ENCODE data around the gene GNB5. TPM values are rescaled to one million over a fixed set of nuclear protein-coding genes. Genes with fewer than 3 reads are reported as not detected.
A peak's percentile ranks its signal among the peaks of the same experiment; 100 is the strongest.
"Not testable (repeated sequence)": the region's sequence is repeated elsewhere in the genome, so short reads cannot be mapped to it uniquely, and the experiment has no call there.

The GNB5 gene
- polyA plus RNA-seq, 2 donors: 5.1 to 8.7 TPM

DNA sequence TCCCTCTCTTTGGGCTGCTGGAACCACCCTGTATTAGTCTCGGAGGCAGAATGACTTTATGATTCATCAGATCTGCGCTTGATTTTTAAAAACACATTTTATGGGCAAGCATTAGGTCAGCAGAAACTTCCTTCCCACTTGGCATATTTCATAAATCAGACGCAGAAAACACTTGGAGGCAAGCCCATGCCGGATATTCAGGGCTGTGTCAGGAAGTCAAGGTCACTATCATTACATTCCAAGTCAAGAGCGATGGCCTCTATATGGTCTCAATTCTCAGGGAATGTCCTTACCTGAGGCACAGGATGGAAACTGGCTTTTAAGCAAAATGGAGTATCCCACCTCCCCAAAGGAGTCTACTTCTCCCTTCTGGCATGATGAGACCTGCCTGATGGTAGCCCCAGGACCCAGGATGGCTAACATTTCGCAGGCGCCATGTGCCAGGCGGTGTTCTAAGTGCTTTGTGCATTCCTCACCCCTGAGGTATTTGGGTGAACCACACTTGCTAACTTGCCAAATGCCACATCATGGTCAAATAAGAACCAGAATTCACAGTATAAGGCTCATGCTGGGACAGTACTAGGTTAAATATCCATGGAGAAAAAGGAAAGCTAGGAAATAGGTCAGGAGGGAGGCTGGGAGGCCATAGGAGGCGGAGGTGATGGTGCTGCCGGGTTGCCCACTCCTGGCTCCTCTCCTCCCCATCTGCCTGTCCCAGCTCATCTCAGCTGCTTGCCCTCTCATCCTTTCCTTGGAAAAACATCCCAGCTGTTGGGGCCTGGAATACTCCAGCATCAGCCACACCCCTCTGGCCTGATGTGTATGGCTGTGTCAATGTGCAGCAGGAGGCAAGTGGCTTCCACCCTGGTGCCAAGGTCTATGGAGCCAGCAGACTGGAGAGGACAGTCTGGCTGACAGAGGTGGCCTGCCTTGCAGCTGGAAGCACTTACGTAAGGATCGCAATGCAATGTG lies 97.4 kb downstream of the GNB5 start:
- Histone ChIP-seq H3K4me3 (ENCODE audit: low read depth in 1 of 2, low read length in 2 of 2) (no peak overlapping the region), H3K9me3 (ENCODE audit: control insufficient read depth in 2 of 2, insufficient read depth in 1 of 2, low read depth in 1 of 2, low read length in 1 of 2) (no peaks in the 10 kb centered on the region), H3K27me3 (ENCODE audit: control insufficient read depth in 1 of 2, insufficient read depth in 2 of 2, low read length in 2 of 2) (no peaks in the 10 kb centered on the region), H3K27ac (ENCODE audit: low read depth in 2 of 2, low read length in 1 of 2) (peak overlapping the region; percentile 65 to 83), H3K36me3 (ENCODE audit: control insufficient read depth in 2 of 2, insufficient read depth in 2 of 2, low read length in 1 of 2) (no peaks in the 10 kb centered on the region), H3K4me1 (ENCODE audit: control insufficient read depth in 2 of 2, insufficient read depth in 2 of 2, low read length in 1 of 2) (peaks cover 10 to 16% of the 10 kb centered on the region in 2 donors)
- WGBS, 2 donors: 42 to 59% methylated on average over 12 of the region's 12 CpGs

DNA sequence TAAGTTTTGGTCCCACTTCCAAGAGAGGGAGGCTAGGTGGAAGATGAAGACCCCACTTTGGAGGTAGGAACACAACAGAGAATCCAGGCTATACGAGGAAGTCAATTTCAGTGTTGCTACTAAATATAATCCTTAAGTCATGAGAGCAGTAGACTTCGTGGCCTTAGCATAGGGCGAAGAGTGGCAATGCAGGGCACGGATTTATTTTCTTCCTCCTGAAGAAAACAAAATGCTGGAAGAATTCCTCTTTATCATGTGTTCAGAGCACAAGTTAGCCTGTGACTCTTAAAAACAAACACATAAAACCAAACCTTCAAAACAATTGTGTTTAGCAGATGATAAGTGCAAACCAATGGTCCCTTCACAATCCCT lies 98.0 kb downstream of the GNB5 start:
- peak overlapping the region; percentile 65 to 83 for H3K27ac ChIP-seq (ENCODE audit: low read depth in 2 of 2, low read length in 1 of 2)

DNA sequence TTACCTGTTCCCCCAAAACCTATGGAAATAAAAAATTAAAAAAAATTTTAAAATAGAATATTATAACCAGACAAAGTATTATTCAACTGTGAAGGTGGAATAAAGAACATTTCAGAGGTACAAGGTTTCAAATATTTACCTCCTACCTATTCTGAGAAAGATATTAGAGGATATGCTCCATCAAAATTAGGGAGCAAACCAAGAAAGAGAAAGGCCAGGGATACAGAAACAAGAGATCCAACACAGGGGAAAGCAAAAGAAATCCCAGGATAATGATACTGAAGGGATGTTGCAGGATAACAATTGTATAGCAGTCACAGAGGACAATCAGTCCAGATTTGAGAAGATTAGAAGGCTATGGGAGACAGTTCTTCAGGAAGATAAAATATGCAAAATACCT lies 101.0 kb downstream of the GNB5 start:
- H3K9me3 ChIP-seq (ENCODE audit: control insufficient read depth in 2 of 2, insufficient read depth in 1 of 2, low read depth in 1 of 2, low read length in 1 of 2): peaks cover 0 to 2% of the 10 kb centered on the region in 2 donors
- no peaks in the 10 kb centered on the region for H3K36me3 ChIP-seq (ENCODE audit: control insufficient read depth in 2 of 2, insufficient read depth in 2 of 2, low read length in 1 of 2)
- no peak overlapping the region for H3K27ac ChIP-seq (ENCODE audit: low read depth in 2 of 2, low read length in 1 of 2)
- H3K4me1 ChIP-seq (ENCODE audit: control insufficient read depth in 2 of 2, insufficient read depth in 2 of 2, low read length in 1 of 2): peaks cover 10 to 16% of the 10 kb centered on the region in 2 donors
- H3K4me3 ChIP-seq (ENCODE audit: low read depth in 1 of 2, low read length in 2 of 2): no peak overlapping the region
- no peaks in the 10 kb centered on the region for H3K27me3 ChIP-seq (ENCODE audit: control insufficient read depth in 1 of 2, insufficient read depth in 2 of 2, low read length in 2 of 2)

More for the DNA sequence above, 98.0 kb downstream of the GNB5 start:
- H3K4me3 ChIP-seq (ENCODE audit: low read depth in 1 of 2, low read length in 2 of 2): no peak overlapping the region
- no peaks in the 10 kb centered on the region for H3K9me3 ChIP-seq (ENCODE audit: control insufficient read depth in 2 of 2, insufficient read depth in 1 of 2, low read depth in 1 of 2, low read length in 1 of 2)
- H3K4me1 ChIP-seq (ENCODE audit: control insufficient read depth in 2 of 2, insufficient read depth in 2 of 2, low read length in 1 of 2): peaks cover 10 to 16% of the 10 kb centered on the region in 2 donors
- H3K27me3 ChIP-seq (ENCODE audit: control insufficient read depth in 1 of 2, insufficient read depth in 2 of 2, low read length in 2 of 2): no peaks in the 10 kb centered on the region
- H3K36me3 ChIP-seq (ENCODE audit: control insufficient read depth in 2 of 2, insufficient read depth in 2 of 2, low read length in 1 of 2): no peaks in the 10 kb centered on the region
- 65 to 66% methylated on average over 4 of the region's 4 CpGs for WGBS, 2 donors

DNA sequence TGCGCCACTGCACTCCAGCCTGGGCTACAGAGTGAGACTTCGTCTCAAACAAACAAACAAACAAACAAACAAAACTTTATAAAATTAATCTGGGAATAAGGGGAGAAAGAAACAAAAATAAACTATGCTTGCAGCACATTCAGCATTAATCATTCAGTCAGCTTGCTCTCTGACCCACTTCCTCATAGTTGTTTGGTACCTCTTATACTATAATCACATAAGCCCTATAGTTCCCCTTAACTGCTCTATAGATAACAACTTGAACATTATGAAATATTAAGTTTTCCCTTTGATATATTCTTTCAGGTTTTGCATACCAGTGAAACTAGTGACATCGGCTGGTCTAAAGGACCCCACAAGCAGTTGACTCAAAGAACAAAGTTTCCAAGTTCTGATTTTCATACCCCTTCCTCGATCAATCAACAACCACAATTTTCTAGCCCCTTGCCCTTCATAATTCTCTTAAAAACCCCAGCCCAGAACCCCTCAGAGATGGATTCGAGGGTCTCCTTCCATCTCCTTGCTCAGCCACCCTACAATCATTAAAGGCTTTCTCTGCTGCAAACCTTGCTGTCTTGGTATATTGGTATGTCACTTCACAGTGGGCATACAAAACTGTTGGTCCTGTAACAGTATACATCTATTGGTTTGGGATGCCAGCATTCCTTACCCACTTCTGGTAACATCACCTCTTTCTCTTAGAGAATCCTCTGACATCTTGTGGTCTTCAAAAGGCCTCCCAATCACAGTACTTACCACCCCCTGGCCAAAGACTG lies 105.0 kb downstream of the GNB5 start:
- Histone ChIP-seq H3K27ac (ENCODE audit: low read depth in 2 of 2, low read length in 1 of 2) (no peak overlapping the region), H3K9me3 (ENCODE audit: control insufficient read depth in 2 of 2, insufficient read depth in 1 of 2, low read depth in 1 of 2, low read length in 1 of 2) (peaks cover 0 to 2% of the 10 kb centered on the region in 2 donors), H3K27me3 (ENCODE audit: control insufficient read depth in 1 of 2, insufficient read depth in 2 of 2, low read length in 2 of 2) (no peaks in the 10 kb centered on the region), H3K4me3 (ENCODE audit: low read depth in 1 of 2, low read length in 2 of 2) (no peak overlapping the region), H3K36me3 (ENCODE audit: control insufficient read depth in 2 of 2, insufficient read depth in 2 of 2, low read length in 1 of 2) (no peaks in the 10 kb centered on the region), H3K4me1 (ENCODE audit: control insufficient read depth in 2 of 2, insufficient read depth in 2 of 2, low read length in 1 of 2) (no peaks in the 10 kb centered on the region)
- 84 to 87% methylated on average over 5 of the region's 5 CpGs for WGBS, 2 donors

DNA sequence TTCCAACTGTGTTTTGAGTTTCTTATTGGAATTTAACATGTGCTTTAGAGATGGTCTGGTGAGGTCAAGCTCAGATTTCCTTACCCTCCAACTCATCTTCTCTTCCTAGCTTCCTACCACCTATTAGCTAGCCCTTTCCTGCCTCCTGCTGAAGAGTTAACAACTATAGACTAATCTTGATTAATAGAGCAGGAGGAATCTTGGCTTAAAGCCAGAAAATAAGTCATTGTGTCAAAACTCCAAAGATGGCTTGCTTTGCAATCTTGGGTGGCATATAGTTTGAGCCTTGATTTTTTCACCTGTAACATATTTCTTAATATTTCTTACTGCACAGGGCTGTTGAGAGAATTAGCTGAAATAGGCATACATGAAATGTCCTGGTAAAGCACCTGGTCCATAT lies 105.9 kb downstream of the GNB5 start:
- Histone ChIP-seq H3K27ac (ENCODE audit: low read depth in 2 of 2, low read length in 1 of 2) (no peak overlapping the region), H3K9me3 (ENCODE audit: control insufficient read depth in 2 of 2, insufficient read depth in 1 of 2, low read depth in 1 of 2, low read length in 1 of 2) (peaks cover 0 to 2% of the 10 kb centered on the region in 2 donors), H3K27me3 (ENCODE audit: control insufficient read depth in 1 of 2, insufficient read depth in 2 of 2, low read length in 2 of 2) (no peaks in the 10 kb centered on the region), H3K36me3 (ENCODE audit: control insufficient read depth in 2 of 2, insufficient read depth in 2 of 2, low read length in 1 of 2) (no peaks in the 10 kb centered on the region), H3K4me3 (ENCODE audit: low read depth in 1 of 2, low read length in 2 of 2) (no peak overlapping the region), H3K4me1 (ENCODE audit: control insufficient read depth in 2 of 2, insufficient read depth in 2 of 2, low read length in 1 of 2) (no peaks in the 10 kb centered on the region)

DNA sequence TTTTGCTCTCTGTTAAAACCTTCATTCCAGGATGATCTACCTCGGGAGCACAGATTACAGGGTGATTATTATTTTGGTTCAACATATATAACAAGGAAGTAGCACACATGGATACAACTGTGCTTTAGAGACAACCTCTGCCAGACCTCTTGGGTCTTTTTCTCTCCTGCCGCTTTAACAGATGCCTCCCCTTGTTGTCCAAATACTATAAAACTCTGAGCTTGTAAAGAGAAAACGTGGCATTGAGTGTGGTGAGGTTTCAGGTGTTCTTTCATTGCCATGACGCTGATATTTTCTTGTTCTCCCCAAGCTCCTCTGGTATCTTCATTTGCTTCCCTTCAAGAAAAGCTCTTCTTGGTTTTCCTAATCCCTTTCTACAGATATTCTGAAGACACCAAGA lies 107.6 kb downstream of the GNB5 start:
- Histone ChIP-seq H3K4me3 (ENCODE audit: low read depth in 1 of 2, low read length in 2 of 2) (no peak overlapping the region), H3K27ac (ENCODE audit: low read depth in 2 of 2, low read length in 1 of 2) (no peak overlapping the region), H3K9me3 (ENCODE audit: control insufficient read depth in 2 of 2, insufficient read depth in 1 of 2, low read depth in 1 of 2, low read length in 1 of 2) (peaks cover 0 to 2% of the 10 kb centered on the region in 2 donors), H3K36me3 (ENCODE audit: control insufficient read depth in 2 of 2, insufficient read depth in 2 of 2, low read length in 1 of 2) (no peaks in the 10 kb centered on the region), H3K4me1 (ENCODE audit: control insufficient read depth in 2 of 2, insufficient read depth in 2 of 2, low read length in 1 of 2) (peaks cover 0 to 2% of the 10 kb centered on the region in 2 donors), H3K27me3 (ENCODE audit: control insufficient read depth in 1 of 2, insufficient read depth in 2 of 2, low read length in 2 of 2) (no peaks in the 10 kb centered on the region)
- 78 to 80% methylated on average over 4 of the region's 4 CpGs for WGBS, 2 donors

DNA sequence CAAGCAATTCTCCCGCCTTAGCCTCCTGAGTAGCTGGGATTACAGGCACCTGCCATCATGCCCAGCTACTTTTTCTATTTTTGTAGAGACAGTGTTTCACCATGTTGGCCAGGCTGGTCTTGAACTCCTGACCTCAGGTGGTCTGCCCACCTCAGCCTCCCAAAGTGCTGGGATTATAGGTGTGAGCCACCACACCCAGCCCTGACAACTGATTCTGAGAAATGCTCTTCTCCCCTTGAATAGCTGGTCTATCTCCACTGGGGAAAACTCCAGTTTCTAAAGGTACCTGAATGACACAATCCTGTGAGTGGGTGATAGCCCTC lies 108.2 kb downstream of the GNB5 start:
- WGBS, 2 donors: 80 to 94% methylated on average over 1 of the region's 1 CpG
- H3K9me3 ChIP-seq (ENCODE audit: control insufficient read depth in 2 of 2, insufficient read depth in 1 of 2, low read depth in 1 of 2, low read length in 1 of 2); H3K36me3 ChIP-seq (ENCODE audit: control insufficient read depth in 2 of 2, insufficient read depth in 2 of 2, low read length in 1 of 2); H3K4me3 ChIP-seq (ENCODE audit: low read depth in 1 of 2, low read length in 2 of 2); H3K27me3 ChIP-seq (ENCODE audit: control insufficient read depth in 1 of 2, insufficient read depth in 2 of 2, low read length in 2 of 2); H3K27ac ChIP-seq (ENCODE audit: low read depth in 2 of 2, low read length in 1 of 2); H3K4me1 ChIP-seq (ENCODE audit: control insufficient read depth in 2 of 2, insufficient read depth in 2 of 2, low read length in 1 of 2): not testable (repeated sequence)

DNA sequence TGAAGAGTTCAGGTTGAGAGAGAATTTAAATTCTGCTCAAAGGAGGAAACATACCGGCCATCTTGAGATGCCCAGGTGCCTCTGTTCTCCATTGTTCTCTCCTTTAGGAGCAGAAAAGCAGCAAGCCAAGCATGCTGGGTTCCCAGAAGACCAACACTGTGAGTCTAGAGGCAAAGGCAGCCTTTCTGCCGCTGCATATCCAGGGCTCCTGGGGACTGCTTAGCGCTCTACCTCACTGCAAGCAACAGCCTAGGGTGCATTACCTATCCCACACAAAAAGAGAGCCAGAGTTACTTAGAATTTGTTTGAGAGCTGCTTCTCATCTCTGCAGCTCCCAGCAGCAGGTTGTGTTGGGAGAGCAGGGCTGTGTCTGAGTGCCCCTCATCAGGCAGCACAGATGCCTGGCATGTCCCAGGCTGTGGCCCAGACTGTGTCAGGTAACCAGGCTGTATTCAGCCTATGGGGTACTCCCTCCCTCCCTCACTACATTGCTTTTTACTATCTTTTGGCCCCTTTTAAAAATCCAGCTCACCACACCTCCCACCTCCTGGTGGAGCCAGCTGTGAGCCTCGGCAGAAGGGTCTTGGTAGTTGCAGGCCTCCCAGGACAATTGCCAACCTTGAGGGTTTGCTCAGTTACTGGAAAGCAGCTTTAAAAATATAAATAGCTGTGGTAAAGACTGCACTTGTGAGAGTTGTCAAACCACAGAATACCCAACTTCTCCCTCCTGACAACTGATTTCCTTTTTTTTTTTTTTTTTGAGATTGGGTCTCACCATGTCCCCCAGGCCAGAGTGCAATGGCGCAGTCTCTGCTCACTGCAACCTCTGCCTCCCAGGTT lies 108.8 kb downstream of the GNB5 start:
- Histone ChIP-seq H3K4me3 (ENCODE audit: low read depth in 1 of 2, low read length in 2 of 2) (no peak overlapping the region), H3K27me3 (ENCODE audit: control insufficient read depth in 1 of 2, insufficient read depth in 2 of 2, low read length in 2 of 2) (no peaks in the 10 kb centered on the region), H3K36me3 (ENCODE audit: control insufficient read depth in 2 of 2, insufficient read depth in 2 of 2, low read length in 1 of 2) (no peaks in the 10 kb centered on the region), H3K9me3 (ENCODE audit: control insufficient read depth in 2 of 2, insufficient read depth in 1 of 2, low read depth in 1 of 2, low read length in 1 of 2) (peaks cover 0 to 2% of the 10 kb centered on the region in 2 donors), H3K27ac (ENCODE audit: low read depth in 2 of 2, low read length in 1 of 2) (no peak overlapping the region), H3K4me1 (ENCODE audit: control insufficient read depth in 2 of 2, insufficient read depth in 2 of 2, low read length in 1 of 2) (peaks cover 4 to 12% of the 10 kb centered on the region in 2 donors)
- 83 to 92% methylated on average over 5 of the region's 5 CpGs for WGBS, 2 donors

DNA sequence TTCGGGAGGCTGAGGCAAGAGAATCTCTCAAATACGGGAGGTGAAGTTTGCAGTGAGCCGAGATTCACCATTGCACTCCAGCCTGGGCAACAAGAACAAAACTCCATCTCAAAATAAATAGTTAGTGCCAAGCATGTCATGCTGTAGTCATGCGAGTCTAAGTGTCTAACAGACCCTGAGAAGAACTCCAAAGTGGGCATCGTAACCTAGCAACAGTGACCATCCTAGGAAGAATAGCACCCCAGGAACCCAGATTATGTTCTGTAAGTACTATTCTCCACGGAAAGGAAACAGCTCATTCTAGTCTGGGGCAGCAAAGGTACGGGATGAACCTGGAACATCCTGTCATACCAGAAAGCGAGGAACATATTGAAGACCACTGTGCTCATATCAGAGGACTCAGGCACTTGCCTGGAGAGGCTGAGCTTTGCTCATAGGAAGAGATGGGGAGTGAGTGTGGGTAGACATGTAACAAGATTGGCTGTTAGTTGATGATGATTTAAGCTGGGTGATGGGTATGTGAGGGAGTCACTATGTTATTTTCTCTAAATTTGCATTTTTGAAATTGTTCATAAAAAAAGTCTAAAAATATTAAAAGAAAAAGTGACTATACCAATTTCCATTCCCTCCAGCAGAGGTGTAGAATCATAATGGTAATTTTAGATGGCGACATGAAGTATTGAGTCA lies 110.3 kb downstream of the GNB5 start:
- Histone ChIP-seq H3K27me3 (ENCODE audit: control insufficient read depth in 1 of 2, insufficient read depth in 2 of 2, low read length in 2 of 2) (no peaks in the 10 kb centered on the region), H3K4me1 (ENCODE audit: control insufficient read depth in 2 of 2, insufficient read depth in 2 of 2, low read length in 1 of 2) (peaks cover 4 to 15% of the 10 kb centered on the region in 2 donors), H3K27ac (ENCODE audit: low read depth in 2 of 2, low read length in 1 of 2) (no peak overlapping the region), H3K9me3 (ENCODE audit: control insufficient read depth in 2 of 2, insufficient read depth in 1 of 2, low read depth in 1 of 2, low read length in 1 of 2) (no peaks in the 10 kb centered on the region), H3K36me3 (ENCODE audit: control insufficient read depth in 2 of 2, insufficient read depth in 2 of 2, low read length in 1 of 2) (no peaks in the 10 kb centered on the region), H3K4me3 (ENCODE audit: low read depth in 1 of 2, low read length in 2 of 2) (no peak overlapping the region)
- 92% methylated on average over 9 of the region's 9 CpGs for WGBS, 2 donors
